D341Med (cell line): ENCODE results near the gene DCAF12L1.

ENCODE experiments used
- DNase-seq: peaks from one replicate; pipeline ENCODE4 v3.0.0; 2012; ENCODE audit warnings: low spot score

DCAF12L1 gene

GRCh38 chrX:126552313-126553022, at the start of gene DCAF12L1:
TSS of gene DCAF12L1 (minus strand) at chrX:126552814. CDS start at chrX:126552608, 206 bp downstream.
- DNase-seq, result no peak

- peak; percentile 4 for DNase-seq
Measured at GRCh38 chrX:126580877-126581276, 28.3 kb upstream of the DCAF12L1 start.

DNA sequence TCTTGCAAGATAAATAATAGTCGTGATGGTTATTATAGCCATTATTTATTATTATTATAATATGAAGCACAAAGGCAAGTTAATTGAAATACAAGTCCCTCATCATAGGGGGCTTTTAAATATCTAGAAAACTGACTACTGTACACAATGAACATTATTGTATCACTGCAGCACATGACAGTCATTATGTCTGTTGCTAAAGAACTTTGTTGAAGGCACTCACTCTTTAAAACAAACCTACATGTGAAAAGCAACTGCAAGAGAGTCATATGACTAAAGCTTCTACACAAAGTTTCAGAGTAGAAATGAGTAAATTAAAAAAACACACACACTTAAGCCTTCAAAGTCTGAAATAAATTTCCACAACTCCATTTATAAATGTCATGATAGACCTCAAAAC, 23.3 kb upstream of the DCAF12L1 start:
- no peak for DNase-seq

DNA sequence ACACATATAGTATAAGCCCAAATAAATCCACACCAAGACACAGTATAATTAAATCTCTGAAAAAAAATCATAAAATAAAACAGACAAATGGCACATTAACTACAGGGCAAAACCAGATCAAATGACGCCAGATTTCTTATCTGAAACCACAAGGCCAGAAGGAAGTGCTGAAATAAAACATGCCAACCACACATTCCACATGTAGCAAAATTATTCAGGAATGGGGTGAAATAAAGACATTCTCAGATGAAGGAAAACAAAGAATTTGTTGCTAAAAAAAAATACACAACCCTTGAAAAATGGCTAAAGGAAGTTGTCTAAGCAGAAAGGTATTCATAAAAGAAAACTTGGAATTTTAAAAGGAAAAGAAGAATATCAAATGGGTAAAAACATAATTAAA, 4.5 kb upstream of the DCAF12L1 start:
- DNase-seq, result no peak

- DNase-seq, result no peak
Measured at GRCh38 chrX:126551725-126552312, 795 bp downstream of the DCAF12L1 start.

DNA sequence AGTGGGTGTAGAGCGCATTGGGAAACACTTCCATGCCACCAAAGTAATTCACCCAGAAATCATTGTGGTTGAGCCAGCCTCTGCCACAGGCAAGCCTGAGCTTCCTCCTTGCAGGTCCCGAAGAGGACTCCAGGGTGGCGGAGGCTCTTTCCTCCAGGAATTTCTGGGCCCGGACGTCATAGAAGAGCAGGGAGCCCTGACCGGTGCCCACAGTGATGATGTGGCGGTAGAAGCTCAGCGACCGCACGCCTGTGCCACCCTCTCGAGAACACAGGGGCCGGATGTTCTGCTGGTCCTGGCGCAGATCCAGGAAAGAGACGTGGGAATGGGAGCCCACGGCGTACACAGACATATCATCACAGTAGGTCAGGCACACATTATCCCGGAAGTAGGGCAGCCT, 1.3 kb downstream of the DCAF12L1 start:
- DNase-seq, result no peak

GRCh38 chrX:126550816-126551215, 1.8 kb downstream of the DCAF12L1 start:
- no peak for DNase-seq

DNA sequence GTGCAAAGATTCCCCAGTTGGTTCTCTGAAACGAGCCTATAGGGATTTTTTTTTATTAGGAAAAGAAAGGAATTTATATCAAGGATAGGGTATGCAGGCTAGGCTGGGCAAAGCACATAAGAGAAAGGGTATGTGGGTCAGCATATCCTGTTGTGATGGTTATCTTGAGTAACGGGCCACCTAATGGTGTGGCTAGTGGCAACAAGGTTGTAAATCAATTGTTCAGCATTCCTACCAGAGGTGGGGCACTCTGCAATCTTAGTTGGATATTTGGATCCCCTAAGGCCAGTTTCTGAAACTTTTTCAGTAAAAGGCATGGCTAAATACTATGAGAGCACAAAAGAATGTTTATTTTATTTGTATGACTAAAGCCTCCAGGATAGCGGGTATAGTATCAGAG, 42.7 kb downstream of the DCAF12L1 start:
- no peak for DNase-seq
